ENCODE results near the gene DNAI1.
A peak's percentile ranks its signal among the peaks of the same experiment; 100 is the strongest.

DNAI1 gene

GRCh38 chr9:34554211-34555001, 95.8 kb downstream of the DNAI1 start:
- no peak for DNase-seq (ENCODE audit: low read depth, low spot score)
- H3K27ac ChIP-seq, result no peak overlapping the region

GRCh38 chr9:34555002-34555348, 96.4 kb downstream of the DNAI1 start:
- DNase-seq (ENCODE audit: low read depth, low spot score), result no peak
- no peak overlapping the region for H3K27ac ChIP-seq

GRCh38 chr9:34555500-34555899, 96.9 kb downstream of the DNAI1 start:
- no peak overlapping the region for H3K27ac ChIP-seq
- no peak for DNase-seq (ENCODE audit: low read depth, low spot score)

GRCh38 chr9:34555936-34556525, 97.4 kb downstream of the DNAI1 start:
- no peak overlapping the region for H3K27ac ChIP-seq
- DNase-seq (ENCODE audit: low read depth, low spot score), result no peak

- DNase-seq (ENCODE audit: low read depth, low spot score), result no peak
- no peak overlapping the region for H3K27ac ChIP-seq
These were observed 98.3 kb downstream of the DNAI1 start for GRCh38 chr9:34556949-34557348.

- no peak for DNase-seq (ENCODE audit: low read depth, low spot score)
- H3K27ac ChIP-seq, result no peak overlapping the region
These were observed 99.1 kb downstream of the DNAI1 start for GRCh38 chr9:34557426-34558321.

- no peak for DNase-seq (ENCODE audit: low read depth, low spot score)
- no peak overlapping the region for H3K27ac ChIP-seq
These were observed 99.8 kb downstream of the DNAI1 start for GRCh38 chr9:34558364-34558763.

- H3K27ac ChIP-seq, result no peak overlapping the region
- DNase-seq (ENCODE audit: low read depth, low spot score), result no peak
These were observed 100.5 kb downstream of the DNAI1 start for GRCh38 chr9:34558919-34559623.

GRCh38 chr9:34559624-34560455, 101.2 kb downstream of the DNAI1 start:
- DNase-seq (ENCODE audit: low read depth, low spot score), result no peak
- H3K27ac ChIP-seq, result no peak overlapping the region

GRCh38 chr9:34560599-34561214, 102.1 kb downstream of the DNAI1 start:
- no peak for DNase-seq (ENCODE audit: low read depth, low spot score)
- no peak overlapping the region for H3K27ac ChIP-seq

GRCh38 chr9:34562135-34562745, 103.6 kb downstream of the DNAI1 start:
- DNase-seq (ENCODE audit: low read depth, low spot score), result no peak

GRCh38 chr9:34563262-34563661, 104.7 kb downstream of the DNAI1 start:
- DNase-seq (ENCODE audit: low read depth, low spot score), result peak; percentile 24
- H3K27ac ChIP-seq, result no peak overlapping the region

More at GRCh38 chr9:34562135-34562745, 103.6 kb downstream of the DNAI1 start:
- no peak overlapping the region for H3K27ac ChIP-seq

GRCh38 chr9:34564617-34565016, 106.0 kb downstream of the DNAI1 start:
- no peak for DNase-seq (ENCODE audit: low read depth, low spot score)
- no peak overlapping the region for H3K27ac ChIP-seq

- no peak overlapping the region for H3K27ac ChIP-seq
- no peak for DNase-seq (ENCODE audit: low read depth, low spot score)
These were observed 107.3 kb downstream of the DNAI1 start for GRCh38 chr9:34565856-34566255.

- H3K27ac ChIP-seq, result no peak overlapping the region
- DNase-seq (ENCODE audit: low read depth, low spot score), result no peak
These were observed 107.7 kb downstream of the DNAI1 start for GRCh38 chr9:34566322-34566721.

- no peak for DNase-seq (ENCODE audit: low read depth, low spot score)
- no peak overlapping the region for H3K27ac ChIP-seq
These were observed 108.4 kb downstream of the DNAI1 start for GRCh38 chr9:34566972-34567371.

GRCh38 chr9:34568133-34568532, 109.5 kb downstream of the DNAI1 start:
- DNase-seq (ENCODE audit: low read depth, low spot score), result no peak
- H3K27ac ChIP-seq, result no peak overlapping the region

- H3K27ac ChIP-seq, result no peak overlapping the region
- DNase-seq (ENCODE audit: low read depth, low spot score), result no peak
These were observed 110.2 kb downstream of the DNAI1 start for GRCh38 chr9:34568774-34569173.

- no peak for DNase-seq (ENCODE audit: low read depth, low spot score)
- H3K27ac ChIP-seq, result no peak overlapping the region
These were observed 111.8 kb downstream of the DNAI1 start for GRCh38 chr9:34570376-34570775.
